SK-N-SH (cell line): ENCODE data around the gene FTCD. TPM values are rescaled to one million over a fixed set of nuclear protein-coding genes. Genes with fewer than 3 reads are reported as not detected.

ENCODE experiments used
- CTCF ChIA-PET: fragments of 300-600, 350-600 bp; formaldehyde crosslinking; extraction: SDS; loops from one replicate; lab custom pipeline; 2021; lab: Yijun Ruan, JAX
- POLR2A ChIA-PET: fragments of 350-600 bp; sonication (Branson Sonifier 250); formaldehyde crosslinking; extraction: SDS; loops from one replicate; lab custom pipeline; 2020; ENCODE audit warnings: antibody characterized with exemption, inconsistent platforms; lab: Yijun Ruan, JAX
- DNase-seq: peaks from one replicate; pipeline ENCODE4 v3.0.0; 2012
- H2AFZ ChIP-seq: fragments of 200-600 bp; sonication (generic); 2 replicates; pipeline ENCODE4 v1.8.1; 2016; ENCODE audit warnings: antibody characterized with exemption, mild to moderate bottlenecking, low read depth
- H3F3A ChIP-seq: fragments of 200-600 bp; sonication (generic); replicated peaks from 2 replicates; pipeline ENCODE3; 2016; ENCODE audit warnings: antibody characterized with exemption, mild to moderate bottlenecking; ENCODE audit not compliant: insufficient read depth
- H3K27ac ChIP-seq, 2 experiments: fragments of 200-500 bp in 1 of 2; fragments of 200-600 bp in 1 of 2; sonication (Bioruptor generic) in 1 of 2; sonication (generic), shearing (Covaris generic) in 1 of 2; 2 replicates each; pipeline versions ENCODE4 v1.5.1 to v1.6.1; 2014 to 2016; ENCODE audit warnings: low read depth in 2 of 2, inconsistent platforms in 1 of 2, low read length in 1 of 2, mild to moderate bottlenecking in 1 of 2, mixed read lengths in 1 of 2
- H3K27me3 ChIP-seq: fragments of 200-600 bp; sonication (generic), shearing (Covaris generic); 2 replicates; pipeline ENCODE4 v1.6.1; 2016; ENCODE audit warnings: mixed run types; ENCODE audit not compliant: insufficient read depth
- H3K36me3 ChIP-seq, 2 experiments: fragments of 200-500 bp in 1 of 2; fragments of 200-600 bp in 1 of 2; sonication (Bioruptor generic) in 1 of 2; sonication (generic) in 1 of 2; replicated peaks in 1 of 2; 2 replicates each; pipeline versions ENCODE3 to v1.5.1; 2014 to 2016; ENCODE audit warnings: low read length in 1 of 2, mild to moderate bottlenecking in 1 of 2; ENCODE audit not compliant: insufficient read depth in 2 of 2, control insufficient read depth in 1 of 2
- H3K4me1 ChIP-seq, 2 experiments: fragments of 200-500 bp in 1 of 2; fragments of 200-600 bp in 1 of 2; sonication (Bioruptor generic) in 1 of 2; sonication (generic), shearing (Covaris generic) in 1 of 2; 2 replicates each; pipeline versions ENCODE4 v1.5.1 to v1.6.1; 2014 to 2016; ENCODE audit warnings: low read depth in 1 of 2, low read length in 1 of 2, mixed run types in 1 of 2; ENCODE audit not compliant: insufficient read depth in 2 of 2, control insufficient read depth in 1 of 2
- H3K4me2 ChIP-seq: fragments of 200-600 bp; sonication (generic), shearing (Covaris generic); 2 replicates; pipeline ENCODE4 v1.6.1; 2017; ENCODE audit warnings: mixed run types
- H3K4me3 ChIP-seq, 2 experiments: fragments of 200-500 bp in 1 of 2; fragments of 200-600 bp in 1 of 2; sonication (Bioruptor generic) in 1 of 2; sonication (generic), shearing (Covaris generic) in 1 of 2; 2 replicates each; pipeline versions ENCODE4 v1.5.1 to v1.8.1; 2014 to 2016; ENCODE audit warnings: low read depth in 2 of 2, inconsistent platforms in 1 of 2, low read length in 1 of 2, mild to moderate bottlenecking in 1 of 2, mixed read lengths in 1 of 2, moderate library complexity in 1 of 2
- H3K79me2 ChIP-seq: fragments of 200-600 bp; sonication (generic); 2 replicates; pipeline ENCODE4 v1.8.1; 2017; ENCODE audit warnings: mild to moderate bottlenecking; ENCODE audit not compliant: insufficient read depth
- H3K9ac ChIP-seq: fragments of 200-600 bp; sonication (generic); 2 replicates; pipeline ENCODE4 v1.6.1; 2017; ENCODE audit warnings: mixed run types
- H3K9me2 ChIP-seq: fragments of 200-600 bp; sonication (generic); 2 replicates; pipeline ENCODE4 v1.6.1; 2017; ENCODE audit warnings: mixed run types
- H3K9me3 ChIP-seq: fragments of 200-600 bp; sonication (generic); 2 replicates; pipeline ENCODE4 v1.6.1; 2017; ENCODE audit warnings: mixed run types, mild to moderate bottlenecking, moderate library complexity
- H4K20me1 ChIP-seq: fragments of 200-600 bp; sonication (generic); 2 replicates; pipeline ENCODE4 v1.6.1; 2017; ENCODE audit warnings: mild to moderate bottlenecking, mixed run types; ENCODE audit not compliant: insufficient read depth
- CHD2 ChIP-seq: fragments of 150-350 bp; IDR thresholded peaks from 2 replicates; pipeline ENCODE4 v1.6.1; 2018; ENCODE audit warnings: low read length; ENCODE audit not compliant: partially characterized antibody
- ELF1 ChIP-seq: IDR thresholded peaks from 2 replicates; pipeline ENCODE4 v1.4.0; 2012
- EZH2phosphoT487 ChIP-seq: fragments of 200-600 bp; sonication (generic); IDR thresholded peaks from 2 replicates; pipeline ENCODE4 v1.6.1; 2017; ENCODE audit warnings: low read depth, mixed run types, mild to moderate bottlenecking, antibody characterized with exemption, moderate library complexity, borderline replicate concordance
- FOSL2 ChIP-seq: IDR thresholded peaks from 2 replicates; pipeline ENCODE4 v1.4.0; 2012; ENCODE audit warnings: low read depth, mild to moderate bottlenecking, moderate library complexity, borderline replicate concordance
- FOXJ3 ChIP-seq: sonication (generic); formaldehyde crosslinking; IDR thresholded peaks from 2 replicates; pipeline ENCODE4 v1.5.1; 2020; ENCODE audit warnings: mild to moderate bottlenecking, missing genetic modification reagents
- FOXM1 ChIP-seq: IDR thresholded peaks from 2 replicates; pipeline ENCODE4 v1.4.0; 2012; ENCODE audit warnings: low read depth, mild to moderate bottlenecking
- GABPA ChIP-seq: IDR thresholded peaks from 2 replicates; pipeline ENCODE4 v1.4.0; 2012; ENCODE audit warnings: low read depth, mild to moderate bottlenecking
- GATA2 ChIP-seq: sonication (generic); formaldehyde crosslinking; IDR thresholded peaks from 2 replicates; pipeline ENCODE4 v1.5.0; 2020; ENCODE audit warnings: mild to moderate bottlenecking, missing genetic modification reagents
- JUND ChIP-seq: IDR thresholded peaks from 2 replicates; pipeline ENCODE4 v1.4.0; 2012
- MEF2A ChIP-seq: IDR thresholded peaks from 2 replicates; pipeline ENCODE4 v1.4.0; 2012; ENCODE audit warnings: low read depth, borderline replicate concordance
- MXI1 ChIP-seq: IDR thresholded peaks from 2 replicates; pipeline ENCODE4 v1.6.1; 2012; ENCODE audit warnings: mild to moderate bottlenecking, low read depth, low read length, improper control_type of control experiment
- NRF1 ChIP-seq: IDR thresholded peaks from 2 replicates; pipeline ENCODE4 v1.6.1; 2012; ENCODE audit warnings: low read depth, mild to moderate bottlenecking, low read length
- RAD21 ChIP-seq: IDR thresholded peaks from 2 replicates; pipeline ENCODE4 v1.6.1; 2012; ENCODE audit warnings: mild to moderate bottlenecking, low read length
- RXRA ChIP-seq: IDR thresholded peaks from 2 replicates; pipeline ENCODE4 v1.4.0; 2012; ENCODE audit warnings: low read depth, mild to moderate bottlenecking, borderline replicate concordance
- SIN3A ChIP-seq: IDR thresholded peaks from 2 replicates; pipeline ENCODE4 v1.6.1; 2012; ENCODE audit warnings: low read depth, mild to moderate bottlenecking, low read length, moderate library complexity, borderline replicate concordance
- SMC3 ChIP-seq: IDR thresholded peaks from 2 replicates; pipeline ENCODE4 v1.6.1; 2012; ENCODE audit warnings: low read depth, low read length, improper control_type of control experiment
- TAF1 ChIP-seq: IDR thresholded peaks from 2 replicates; pipeline ENCODE4 v1.6.1; 2012; ENCODE audit warnings: low read depth, mild to moderate bottlenecking, low read length, moderate library complexity, borderline replicate concordance
- YY1 ChIP-seq: IDR thresholded peaks from 2 replicates; pipeline ENCODE4 v1.4.0; 2012; ENCODE audit warnings: low read depth, mild to moderate bottlenecking
- WGBS: methylation state at CpG from one replicate; pipeline ENCODE4 v1.1.6; 2017; ENCODE audit warnings: low lambda C conversion rate; 5-methylcytosine and 5-hydroxymethylcytosine counted together
- polyA plus RNA-seq, 3 experiments: library from polyadenylated mRNA; depleted of rRNA; stranded (reverse); fragments of >200 nt; gene quantifications; 2 replicates each; pipeline ENCODE4 v1.2.3, GENCODE V29; 2012
- TF ChIP-seq, protein P1 (sequence below): IDR thresholded peaks from 2 replicates; pipeline ENCODE4 v1.6.1; 2012; ENCODE audit warnings: mild to moderate bottlenecking, low read depth, low read length, moderate library complexity
- TF ChIP-seq, protein P2 (sequence below): fragments of 200-600 bp; sonication (generic); IDR thresholded peaks from 2 replicates; pipeline ENCODE4 v1.6.1; 2017; ENCODE audit warnings: antibody characterized with exemption, mild to moderate bottlenecking, moderate library complexity
- TF ChIP-seq, protein P3 (sequence below): IDR thresholded peaks from 2 replicates; pipeline ENCODE4; 2012

Gene FTCD
- polyA plus RNA-seq, 1 of the 3 experiments (the other 2 are of a cell fraction) = 0.33 TPM

DNA sequence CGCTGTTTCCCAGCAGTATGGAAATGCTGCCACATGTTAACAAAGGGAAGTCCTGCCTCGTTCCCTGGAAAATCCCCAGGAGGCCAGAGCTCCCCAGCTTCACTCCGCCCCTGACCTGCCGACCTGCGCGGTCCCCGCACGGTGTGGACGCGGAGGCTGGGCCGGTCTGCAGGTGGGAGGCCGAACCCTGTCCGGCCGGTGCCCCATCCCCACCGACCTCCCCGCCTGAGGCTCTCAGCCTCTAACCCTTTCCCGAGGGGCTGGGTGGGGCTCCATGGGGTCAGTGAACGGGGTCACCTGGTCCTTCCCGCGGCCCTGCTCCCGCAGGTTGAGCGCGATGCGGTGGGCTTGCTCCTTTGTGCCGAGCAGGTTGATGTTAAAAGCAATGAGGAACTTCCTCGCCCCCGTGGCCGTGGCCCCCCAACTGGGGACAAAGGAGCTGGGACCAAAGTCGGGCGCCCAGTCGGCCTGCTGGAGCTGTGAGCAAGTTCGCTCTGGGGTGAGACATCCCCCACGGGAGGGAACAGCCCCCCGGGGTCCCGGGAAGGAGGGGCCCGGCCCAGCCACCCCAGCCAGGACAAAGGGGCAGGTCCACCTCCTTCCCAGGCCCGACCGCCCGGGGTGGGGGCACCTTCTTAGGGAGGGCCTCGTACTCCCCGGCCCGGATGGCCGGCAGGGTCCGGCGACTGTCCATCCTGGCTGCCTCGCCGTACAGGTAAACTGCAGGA lies 4.0 kb downstream of the FTCD start (continued):
- no peak for TF ChIP-seq FOXM1
- TF ChIP-seq EZH2phosphoT487 = no peak
- TF ChIP-seq YY1 = no peak
- TF ChIP-seq ELF1 = no peak
- TF ChIP-seq, all 33 proteins: peak for 0

DNA sequence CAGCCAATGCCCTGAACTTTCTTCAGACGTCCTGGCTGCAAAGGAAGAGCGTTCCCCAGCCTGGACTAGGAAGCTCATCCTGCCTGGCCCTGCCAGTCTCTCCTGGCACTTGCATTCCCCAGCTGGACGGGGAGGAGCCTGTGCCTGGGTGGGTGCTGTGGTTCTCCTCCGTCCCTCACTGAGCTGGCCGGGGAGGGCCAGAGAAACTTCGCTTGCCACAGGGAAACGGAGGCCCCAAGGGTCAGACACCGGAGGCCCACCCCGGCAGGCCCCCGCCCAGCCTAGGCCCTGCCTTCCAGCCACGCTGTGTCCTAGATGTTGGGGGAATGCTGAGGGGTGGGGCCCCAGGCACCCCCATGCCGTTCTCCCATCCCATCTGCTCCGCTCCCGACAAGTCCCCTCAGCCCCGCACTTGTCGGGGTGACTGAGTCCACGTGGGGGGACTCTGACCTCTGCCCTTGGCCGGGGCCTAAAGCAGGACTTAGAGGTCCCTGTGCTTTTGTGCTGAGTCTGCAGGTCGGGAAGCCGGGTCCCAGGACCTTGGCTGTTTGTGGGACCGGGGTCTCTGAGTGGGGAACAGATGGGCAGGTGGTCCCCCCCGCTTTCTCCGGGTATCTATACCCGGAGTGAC lies 4.8 kb downstream of the FTCD start:
- Histone ChIP-seq H3K9me3 (no peaks in the 10 kb centered on the region), H3F3A (no peaks in the 10 kb centered on the region), H3K27me3 (no peaks in the 10 kb centered on the region), H2AFZ (no peak overlapping the region), H3K4me2 (no peak overlapping the region), H3K9ac (no peak overlapping the region), H4K20me1 (no peaks in the 10 kb centered on the region), H3K9me2 (no peaks in the 10 kb centered on the region), H3K27ac (no peak overlapping the region), H3K79me2 (no peaks in the 10 kb centered on the region), H3K4me3 (no peak overlapping the region), H3K4me1 (peaks cover 0 to 4% of the 10 kb centered on the region in 2 experiments; a peak in 2 of 4 replicates), H3K36me3 (no peaks in the 10 kb centered on the region)
- 96% methylated on average over 6 of the region's 24 CpGs for WGBS
- TF ChIP-seq GATA2 = no peak
- no peak for TF ChIP-seq NRF1
- TF ChIP-seq, protein P1, sequence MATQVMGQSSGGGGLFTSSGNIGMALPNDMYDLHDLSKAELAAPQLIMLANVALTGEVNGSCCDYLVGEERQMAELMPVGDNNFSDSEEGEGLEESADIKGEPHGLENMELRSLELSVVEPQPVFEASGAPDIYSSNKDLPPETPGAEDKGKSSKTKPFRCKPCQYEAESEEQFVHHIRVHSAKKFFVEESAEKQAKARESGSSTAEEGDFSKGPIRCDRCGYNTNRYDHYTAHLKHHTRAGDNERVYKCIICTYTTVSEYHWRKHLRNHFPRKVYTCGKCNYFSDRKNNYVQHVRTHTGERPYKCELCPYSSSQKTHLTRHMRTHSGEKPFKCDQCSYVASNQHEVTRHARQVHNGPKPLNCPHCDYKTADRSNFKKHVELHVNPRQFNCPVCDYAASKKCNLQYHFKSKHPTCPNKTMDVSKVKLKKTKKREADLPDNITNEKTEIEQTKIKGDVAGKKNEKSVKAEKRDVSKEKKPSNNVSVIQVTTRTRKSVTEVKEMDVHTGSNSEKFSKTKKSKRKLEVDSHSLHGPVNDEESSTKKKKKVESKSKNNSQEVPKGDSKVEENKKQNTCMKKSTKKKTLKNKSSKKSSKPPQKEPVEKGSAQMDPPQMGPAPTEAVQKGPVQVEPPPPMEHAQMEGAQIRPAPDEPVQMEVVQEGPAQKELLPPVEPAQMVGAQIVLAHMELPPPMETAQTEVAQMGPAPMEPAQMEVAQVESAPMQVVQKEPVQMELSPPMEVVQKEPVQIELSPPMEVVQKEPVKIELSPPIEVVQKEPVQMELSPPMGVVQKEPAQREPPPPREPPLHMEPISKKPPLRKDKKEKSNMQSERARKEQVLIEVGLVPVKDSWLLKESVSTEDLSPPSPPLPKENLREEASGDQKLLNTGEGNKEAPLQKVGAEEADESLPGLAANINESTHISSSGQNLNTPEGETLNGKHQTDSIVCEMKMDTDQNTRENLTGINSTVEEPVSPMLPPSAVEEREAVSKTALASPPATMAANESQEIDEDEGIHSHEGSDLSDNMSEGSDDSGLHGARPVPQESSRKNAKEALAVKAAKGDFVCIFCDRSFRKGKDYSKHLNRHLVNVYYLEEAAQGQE = no peak
- TF ChIP-seq, protein P2, sequence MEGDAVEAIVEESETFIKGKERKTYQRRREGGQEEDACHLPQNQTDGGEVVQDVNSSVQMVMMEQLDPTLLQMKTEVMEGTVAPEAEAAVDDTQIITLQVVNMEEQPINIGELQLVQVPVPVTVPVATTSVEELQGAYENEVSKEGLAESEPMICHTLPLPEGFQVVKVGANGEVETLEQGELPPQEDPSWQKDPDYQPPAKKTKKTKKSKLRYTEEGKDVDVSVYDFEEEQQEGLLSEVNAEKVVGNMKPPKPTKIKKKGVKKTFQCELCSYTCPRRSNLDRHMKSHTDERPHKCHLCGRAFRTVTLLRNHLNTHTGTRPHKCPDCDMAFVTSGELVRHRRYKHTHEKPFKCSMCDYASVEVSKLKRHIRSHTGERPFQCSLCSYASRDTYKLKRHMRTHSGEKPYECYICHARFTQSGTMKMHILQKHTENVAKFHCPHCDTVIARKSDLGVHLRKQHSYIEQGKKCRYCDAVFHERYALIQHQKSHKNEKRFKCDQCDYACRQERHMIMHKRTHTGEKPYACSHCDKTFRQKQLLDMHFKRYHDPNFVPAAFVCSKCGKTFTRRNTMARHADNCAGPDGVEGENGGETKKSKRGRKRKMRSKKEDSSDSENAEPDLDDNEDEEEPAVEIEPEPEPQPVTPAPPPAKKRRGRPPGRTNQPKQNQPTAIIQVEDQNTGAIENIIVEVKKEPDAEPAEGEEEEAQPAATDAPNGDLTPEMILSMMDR = no peak
- no peak for TF ChIP-seq MXI1
- no peak for TF ChIP-seq GABPA
- no peak for TF ChIP-seq SIN3A
- TF ChIP-seq, protein P3, sequence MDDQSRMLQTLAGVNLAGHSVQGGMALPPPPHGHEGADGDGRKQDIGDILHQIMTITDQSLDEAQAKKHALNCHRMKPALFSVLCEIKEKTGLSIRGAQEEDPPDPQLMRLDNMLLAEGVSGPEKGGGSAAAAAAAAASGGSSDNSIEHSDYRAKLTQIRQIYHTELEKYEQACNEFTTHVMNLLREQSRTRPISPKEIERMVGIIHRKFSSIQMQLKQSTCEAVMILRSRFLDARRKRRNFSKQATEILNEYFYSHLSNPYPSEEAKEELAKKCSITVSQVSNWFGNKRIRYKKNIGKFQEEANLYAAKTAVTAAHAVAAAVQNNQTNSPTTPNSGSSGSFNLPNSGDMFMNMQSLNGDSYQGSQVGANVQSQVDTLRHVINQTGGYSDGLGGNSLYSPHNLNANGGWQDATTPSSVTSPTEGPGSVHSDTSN = no peak
- TF ChIP-seq SMC3 = no peak
- TF ChIP-seq JUND = no peak
- TF ChIP-seq TAF1 = no peak
- no peak for TF ChIP-seq FOSL2
- no peak for TF ChIP-seq RAD21
- no peak for TF ChIP-seq FOXJ3 (CRISPR knock-in tag)
- TF ChIP-seq CHD2 = no peak
- no peak for TF ChIP-seq MEF2A
- no peak for TF ChIP-seq FOXM1
- TF ChIP-seq RXRA = no peak
- ChIA-PET CTCF (interaction anchor here (1.0 to 1.6 kb wide), 5 partner anchors 8 to 177 kb away, joined by 3 read pairs; no protein-coding TSS in a partner anchor), POLR2A (no interaction called here)
- no peak for DNase-seq
